T-helper 9 cell (primary cell): ENCODE measurements around the gene HSD17B12.
"Not testable (repeated sequence)": the region's sequence is repeated elsewhere in the genome, so short reads cannot be mapped to it uniquely, and the experiment has no call there.

Experiments
- DNase-seq: peaks from one replicate; pipeline ENCODE4 v3.0.0-alpha.2; 2020

HSD17B12 gene

DNA sequence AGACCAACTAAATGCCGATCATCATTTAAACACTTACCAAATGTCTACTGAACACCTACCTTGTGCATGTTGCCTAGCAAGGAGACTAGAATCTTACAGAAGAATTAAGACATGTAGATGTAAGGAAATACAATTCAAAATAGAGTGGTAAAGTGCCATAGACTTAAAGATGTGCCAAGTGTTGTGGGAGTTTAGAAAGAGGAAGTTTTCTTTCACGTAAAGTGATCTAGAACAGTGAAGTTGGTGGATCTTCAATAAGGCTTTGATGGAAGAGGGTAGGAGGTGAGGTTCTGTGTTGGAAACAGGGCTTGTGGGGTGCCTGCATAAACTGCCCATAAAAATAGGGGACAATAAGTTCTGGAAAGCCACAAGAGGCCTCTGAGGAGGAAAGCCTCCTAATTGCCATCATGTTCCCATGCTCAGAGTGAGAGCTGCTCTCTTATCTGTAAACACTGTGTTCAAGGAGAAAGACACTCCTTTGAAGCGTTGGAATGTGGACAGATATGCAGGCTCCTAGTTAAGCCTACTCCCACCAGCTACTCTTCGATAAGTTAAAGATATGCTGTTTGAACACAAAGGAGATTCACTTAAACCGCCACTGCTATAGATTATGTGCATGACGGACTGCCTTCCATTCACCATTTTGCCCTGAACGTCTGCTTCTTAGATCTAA lies 66.7 kb downstream of the HSD17B12 start:
- no peak for DNase-seq

DNA sequence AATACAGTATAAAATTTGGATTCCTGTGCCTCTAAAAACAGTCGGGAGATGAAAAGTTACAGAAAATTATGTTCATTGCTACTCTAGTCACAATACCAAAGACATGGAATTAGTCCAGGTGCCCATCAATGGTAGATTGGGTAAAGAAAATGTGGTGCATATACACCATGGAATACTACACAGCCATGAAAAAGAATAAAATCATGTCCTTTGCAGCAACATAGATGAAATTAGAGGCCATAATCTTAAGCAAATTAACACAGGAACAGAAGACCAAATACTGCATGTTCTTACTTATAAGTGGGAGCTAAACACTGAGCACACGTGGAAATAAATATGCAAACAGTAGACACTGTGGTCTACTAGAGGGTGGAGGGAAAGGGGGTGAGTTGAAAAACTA lies 67.6 kb downstream of the HSD17B12 start:
- DNase-seq, result no peak

DNA sequence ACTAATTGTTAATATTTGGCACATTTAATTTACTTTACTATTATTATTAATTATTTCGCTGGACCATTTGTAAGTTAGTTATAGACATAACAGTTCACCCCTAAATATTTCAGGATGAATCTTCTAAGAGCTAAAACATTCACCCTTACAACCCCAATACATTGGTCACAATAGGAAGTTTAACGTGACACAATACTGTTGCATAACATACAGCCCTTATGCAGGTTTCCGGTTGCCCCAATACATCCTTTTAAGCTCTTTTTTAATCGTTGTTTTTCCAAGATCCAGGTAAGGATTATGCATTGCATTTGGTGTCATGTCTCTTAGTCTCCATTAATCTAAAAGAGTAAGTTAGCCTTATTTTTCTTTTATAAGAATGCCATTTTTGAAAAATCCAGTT lies 71.2 kb downstream of the HSD17B12 start:
- no peak for DNase-seq

DNA sequence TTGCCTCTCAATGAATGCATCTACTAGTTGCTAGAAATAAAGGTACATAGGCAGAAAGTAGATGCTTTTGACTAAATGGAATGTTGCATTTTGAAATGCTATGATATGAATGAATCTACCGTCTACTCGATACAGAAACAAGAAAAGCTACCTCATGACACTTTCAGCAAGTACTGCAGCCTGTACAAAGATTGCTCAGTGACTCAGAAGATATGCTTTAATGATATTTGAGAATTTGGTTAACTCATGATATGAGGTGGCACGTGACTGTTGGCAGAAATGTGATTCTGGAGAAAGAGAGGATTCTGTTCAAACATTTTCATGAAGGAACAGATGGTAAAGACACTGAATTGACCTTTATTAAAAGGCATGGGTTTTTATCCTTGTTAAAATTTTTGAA lies 76.0 kb downstream of the HSD17B12 start:
- DNase-seq, result no peak

DNA sequence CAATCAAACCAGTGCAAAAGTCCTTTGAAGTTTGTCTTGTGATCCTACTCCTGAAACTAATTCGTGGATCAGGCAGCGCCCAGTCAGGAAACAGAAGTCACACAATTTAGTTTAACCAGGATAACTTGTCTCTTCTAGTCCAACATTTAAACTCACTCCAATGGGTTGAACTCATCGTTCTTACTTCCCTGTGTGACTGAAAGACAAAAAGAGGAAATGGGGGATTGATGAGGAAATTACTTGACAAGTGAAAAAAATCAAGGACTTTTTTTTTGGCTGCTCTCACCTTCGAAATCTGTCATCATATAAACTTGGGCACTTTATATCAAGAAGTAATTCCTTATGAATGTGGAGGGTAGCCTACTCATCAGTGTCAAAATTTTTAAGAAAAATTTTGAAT lies 78.4 kb downstream of the HSD17B12 start:
- DNase-seq, result no peak

DNA sequence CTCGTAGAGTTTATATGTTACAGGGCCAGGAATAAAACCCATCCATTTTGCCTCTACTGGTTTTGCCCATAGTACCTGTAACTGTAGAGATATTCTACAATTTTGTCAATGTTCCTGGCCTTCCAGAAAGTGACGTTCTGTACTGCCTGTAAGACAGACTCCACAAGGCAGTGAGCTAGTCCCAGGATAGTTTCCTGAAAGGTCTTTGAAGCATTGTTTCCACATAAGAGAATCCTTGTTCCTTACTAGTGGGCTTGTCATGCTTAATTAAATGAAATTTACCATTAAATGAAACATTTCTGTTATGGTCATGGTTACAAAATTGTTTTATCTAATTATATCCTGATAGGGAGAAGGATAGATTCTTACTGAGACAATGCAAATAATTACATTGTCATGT lies 80.4 kb downstream of the HSD17B12 start:
- DNase-seq, result no peak

DNA sequence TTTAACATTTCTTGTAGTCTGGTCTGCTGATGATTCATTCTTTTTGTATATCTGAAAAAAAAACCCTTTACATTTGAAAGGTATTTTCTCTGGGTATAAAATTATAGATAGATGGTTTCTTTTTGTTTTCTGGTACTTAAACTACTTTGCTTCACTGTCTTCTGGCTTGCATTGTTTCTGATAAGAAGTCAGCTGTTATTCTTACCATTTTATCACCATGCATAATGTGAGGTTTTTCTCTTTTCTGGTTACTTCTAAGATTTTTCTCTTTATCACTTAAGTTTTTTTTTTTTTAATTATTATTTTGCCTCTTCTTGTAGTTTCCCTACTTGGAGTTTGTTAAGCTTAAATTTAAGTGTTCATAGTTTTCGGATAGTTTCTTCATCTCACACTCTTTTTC lies 84.7 kb downstream of the HSD17B12 start:
- DNase-seq, result no peak

DNA sequence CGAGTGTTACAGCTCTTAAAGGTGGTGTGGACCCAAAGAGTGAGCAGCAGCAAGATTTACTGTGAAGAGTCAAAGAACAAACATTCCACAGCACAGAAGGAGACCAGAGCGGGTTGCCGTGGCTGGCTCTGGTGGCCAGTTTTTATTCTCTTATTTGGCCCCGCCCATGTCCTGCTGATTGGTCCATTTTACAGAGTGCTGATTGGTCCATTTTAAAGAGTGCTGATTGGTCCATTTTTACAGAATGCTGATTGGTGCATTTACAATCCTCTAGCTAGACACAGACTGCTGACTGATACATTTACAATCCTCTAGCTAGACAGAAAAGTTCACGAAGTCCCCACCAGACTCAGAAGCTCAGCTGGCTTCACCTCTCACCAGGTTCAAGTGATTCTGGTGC lies 88.1 kb downstream of the HSD17B12 start:
- DNase-seq, result not testable (repeated sequence)

DNA sequence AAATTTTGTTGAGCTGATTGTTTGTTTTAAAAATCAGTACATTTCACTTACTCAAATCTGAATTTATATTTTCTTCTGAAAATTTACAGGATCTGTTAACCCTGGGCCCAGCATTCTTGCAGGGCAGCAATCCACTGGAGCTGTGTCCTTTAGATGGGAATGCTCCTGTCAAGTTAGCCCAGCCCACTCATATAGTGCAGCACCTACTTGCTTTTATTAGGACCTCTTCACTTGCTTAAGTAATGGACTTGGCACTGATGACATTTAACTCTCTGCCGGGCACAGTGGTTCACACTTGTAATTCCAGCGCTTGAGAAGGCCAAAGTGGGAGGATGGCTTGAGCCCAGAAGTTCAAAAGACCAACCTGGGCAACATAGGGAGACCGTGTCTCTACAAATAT lies 89.6 kb downstream of the HSD17B12 start:
- DNase-seq, result no peak

DNA sequence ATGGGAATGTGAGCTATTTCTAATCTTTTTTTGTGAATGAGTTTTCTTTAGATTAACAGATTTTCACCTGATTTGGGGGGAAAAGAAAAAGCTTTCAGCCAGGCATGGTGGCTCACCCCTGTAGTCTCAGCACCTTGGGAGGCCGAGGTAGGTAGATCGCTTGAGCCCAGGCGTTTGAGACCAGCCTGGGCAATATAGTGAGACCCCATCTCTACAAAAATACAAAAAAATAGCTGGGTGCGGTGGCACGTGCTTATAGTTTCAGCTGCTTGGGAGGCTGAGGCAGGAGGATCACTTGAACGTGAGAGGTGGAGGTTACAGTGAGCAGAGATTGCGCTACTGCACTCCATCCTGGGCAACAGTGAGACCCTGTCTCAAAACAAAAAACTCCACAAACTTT lies 92.2 kb downstream of the HSD17B12 start:
- no peak for DNase-seq

DNA sequence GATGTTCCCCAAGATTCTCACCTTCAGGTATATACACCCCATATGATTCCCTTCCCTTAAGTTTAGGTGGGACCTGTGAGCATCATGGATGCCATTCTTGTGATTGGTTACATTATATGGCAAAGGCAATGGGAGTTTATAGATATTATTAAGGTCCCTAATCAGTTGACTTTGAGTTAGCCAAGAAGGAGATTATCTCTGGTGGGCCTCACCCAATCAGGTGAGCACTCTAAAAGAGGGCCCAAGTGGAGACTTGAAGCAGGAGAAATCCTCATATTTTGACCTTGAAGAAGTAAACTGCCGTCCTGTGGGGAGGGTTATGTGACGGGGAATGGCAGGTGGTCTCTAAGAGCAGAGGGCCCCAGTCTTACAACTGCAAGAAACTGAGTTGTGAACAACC lies 94.2 kb downstream of the HSD17B12 start:
- no peak for DNase-seq

DNA sequence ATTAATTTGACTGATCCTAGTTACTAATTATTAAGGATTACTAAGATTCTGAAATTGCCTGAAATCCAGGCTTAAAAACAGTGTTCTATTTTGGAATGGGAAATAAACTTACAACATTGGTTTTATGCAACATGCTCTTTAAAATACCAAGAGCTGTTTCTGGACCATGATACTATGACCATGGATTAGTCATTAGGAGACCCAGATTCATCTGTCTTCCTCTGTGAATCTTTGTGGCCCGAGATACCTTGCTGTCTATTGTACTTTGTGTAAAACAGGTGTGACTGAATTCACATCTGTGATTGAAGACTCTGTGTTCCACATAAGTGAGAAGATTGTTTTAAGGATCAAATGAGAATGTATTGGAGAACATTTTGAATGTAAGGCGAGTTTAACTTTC lies 98.8 kb downstream of the HSD17B12 start:
- DNase-seq, result no peak

DNA sequence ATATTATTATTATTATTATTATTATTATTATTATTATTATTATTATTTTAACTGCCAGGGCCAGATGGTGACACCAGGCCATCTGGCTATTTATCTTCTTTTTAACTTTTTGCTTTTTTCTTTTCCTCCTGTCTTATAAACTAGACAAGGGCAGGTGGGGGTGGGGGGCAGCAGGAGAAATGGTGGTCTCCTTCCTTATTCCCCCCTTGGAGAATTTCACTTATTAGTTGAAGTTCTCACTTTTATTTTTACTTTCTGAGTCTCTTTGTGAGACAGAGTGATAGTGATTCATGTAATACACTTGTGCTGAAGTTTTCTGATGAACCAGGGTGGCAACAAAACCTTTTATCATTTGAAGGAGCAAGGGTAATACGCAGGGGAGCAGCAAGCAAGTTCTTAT lies 103.8 kb downstream of the HSD17B12 start:
- no peak for DNase-seq

DNA sequence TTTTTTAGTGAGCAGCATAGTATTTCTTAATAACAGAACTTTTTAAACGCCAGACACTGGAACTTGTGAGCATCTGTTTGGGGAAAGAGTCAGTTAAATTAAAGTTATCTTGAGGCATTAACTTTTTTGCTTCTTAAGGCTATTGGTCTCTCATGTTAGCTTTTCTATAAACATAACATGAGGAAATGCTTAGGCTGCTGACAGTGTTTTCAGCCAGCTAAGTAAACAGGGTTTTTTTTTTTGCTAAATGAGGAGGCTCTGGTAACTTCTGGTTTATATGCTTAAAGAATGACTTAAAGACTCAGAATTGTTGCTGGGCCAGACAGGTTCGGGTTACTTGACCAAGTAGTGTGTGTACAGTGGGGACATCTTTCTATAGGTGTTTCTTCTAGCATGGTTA lies 104.3 kb downstream of the HSD17B12 start:
- no peak for DNase-seq

DNA sequence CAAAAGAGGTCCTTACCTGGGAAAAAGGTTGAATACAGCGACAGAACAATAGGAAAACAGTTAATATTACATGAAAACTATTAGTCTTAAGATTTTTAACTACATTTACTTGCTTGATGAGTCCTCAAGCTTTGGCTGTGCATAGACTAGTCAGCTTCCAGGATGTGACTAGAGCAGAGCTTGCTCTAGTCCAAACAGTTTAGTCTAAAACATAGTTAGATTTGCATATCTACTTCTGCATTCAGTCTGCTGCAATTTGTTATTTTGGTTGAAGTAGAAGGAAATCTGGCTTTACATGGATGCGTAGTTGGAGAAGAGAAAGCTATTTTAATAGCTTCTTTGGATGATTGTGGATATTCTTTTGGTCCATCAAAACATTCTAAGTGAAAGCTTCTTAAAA lies 104.8 kb downstream of the HSD17B12 start:
- DNase-seq, result no peak

DNA sequence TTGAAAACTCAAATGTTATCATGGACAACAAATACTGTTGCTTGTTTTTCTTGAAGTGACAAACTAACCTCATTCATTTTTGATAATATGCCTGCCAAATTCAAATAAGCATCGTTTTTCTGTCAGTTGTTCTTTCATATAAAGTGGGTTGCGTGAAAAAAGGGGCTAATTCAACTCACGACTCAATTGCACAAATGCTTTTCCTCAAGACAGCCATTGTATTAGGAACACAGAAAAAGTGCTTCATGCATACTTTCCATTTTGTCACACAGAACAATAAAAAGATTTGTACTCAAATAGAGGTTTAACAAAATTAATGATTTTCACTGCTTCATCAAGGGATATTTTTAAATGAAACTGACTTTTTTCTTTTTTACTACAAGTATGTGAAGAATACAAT lies 105.5 kb downstream of the HSD17B12 start:
- DNase-seq, result no peak

DNA sequence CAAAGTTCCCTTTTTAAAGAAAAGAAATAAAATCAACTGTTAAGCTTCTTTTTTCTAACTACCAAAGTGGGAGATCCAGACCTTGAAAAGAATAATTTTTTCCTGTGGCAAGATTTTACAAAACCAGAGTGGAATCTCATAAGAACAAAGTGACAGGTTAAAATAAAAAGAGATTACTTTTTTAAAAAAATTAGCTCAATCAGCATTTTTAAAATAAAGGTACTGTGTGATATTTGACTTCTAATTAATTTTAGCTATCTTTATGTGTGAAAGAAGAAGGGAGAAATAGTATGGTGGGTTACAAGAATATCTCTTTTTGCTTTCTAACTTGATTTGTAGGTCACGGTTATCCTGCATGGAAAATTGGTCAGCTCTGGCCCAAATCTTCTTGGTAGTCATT lies 107.3 kb downstream of the HSD17B12 start:
- no peak for DNase-seq

DNA sequence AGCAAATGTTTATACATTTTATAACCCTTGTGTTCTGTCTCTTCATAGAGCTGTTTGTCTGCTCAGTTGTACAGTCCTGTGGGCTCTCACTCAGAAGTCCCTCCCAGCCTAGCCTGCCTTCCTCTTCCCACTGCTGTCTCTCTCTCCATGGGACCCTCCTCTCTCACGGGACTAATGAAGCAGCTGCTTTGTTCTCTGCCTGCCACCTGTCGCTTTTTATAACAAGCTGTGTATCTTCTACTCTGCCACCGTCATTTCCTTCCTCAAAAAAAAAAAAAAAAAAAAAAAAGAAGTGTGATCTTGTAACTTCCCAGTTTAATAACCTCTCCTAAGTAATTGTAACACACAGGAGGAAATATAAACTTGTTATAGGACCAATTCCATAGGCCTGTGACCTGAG lies 107.9 kb downstream of the HSD17B12 start:
- no peak for DNase-seq

DNA sequence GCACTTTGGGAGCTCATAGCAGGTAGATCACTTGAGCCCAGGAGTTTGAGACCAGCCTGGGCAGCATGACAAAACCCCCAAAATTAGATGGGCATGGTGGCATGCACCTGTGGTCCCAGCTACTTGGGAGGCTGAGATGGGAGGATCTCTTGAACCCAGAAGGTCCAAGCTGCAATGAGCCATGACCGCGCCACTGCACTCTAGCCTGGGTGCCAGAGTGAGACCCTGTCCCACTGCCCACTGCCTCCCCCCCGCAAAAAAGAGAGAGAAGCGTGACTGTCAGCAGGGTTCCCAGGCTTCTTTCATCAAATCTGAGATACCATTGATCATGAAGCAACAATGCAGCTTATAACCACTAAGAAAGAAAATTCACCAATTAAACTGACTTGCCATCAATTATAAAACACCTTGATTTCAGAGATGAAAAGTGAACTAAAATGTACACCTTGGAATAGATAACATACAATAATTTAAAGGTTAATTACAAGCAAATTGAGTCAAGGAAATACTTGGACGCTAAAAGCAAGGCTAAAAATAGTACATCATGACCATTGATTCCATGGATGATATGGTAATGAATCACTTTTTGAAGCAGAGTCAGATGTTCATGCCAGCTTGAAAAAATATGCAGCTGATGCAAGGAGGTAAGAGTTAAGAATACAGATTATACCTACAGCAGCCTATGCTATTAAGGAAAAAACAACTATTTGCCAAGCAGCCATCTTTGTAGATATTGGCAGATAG lies 109.3 kb downstream of the HSD17B12 start:
- no peak for DNase-seq

DNA sequence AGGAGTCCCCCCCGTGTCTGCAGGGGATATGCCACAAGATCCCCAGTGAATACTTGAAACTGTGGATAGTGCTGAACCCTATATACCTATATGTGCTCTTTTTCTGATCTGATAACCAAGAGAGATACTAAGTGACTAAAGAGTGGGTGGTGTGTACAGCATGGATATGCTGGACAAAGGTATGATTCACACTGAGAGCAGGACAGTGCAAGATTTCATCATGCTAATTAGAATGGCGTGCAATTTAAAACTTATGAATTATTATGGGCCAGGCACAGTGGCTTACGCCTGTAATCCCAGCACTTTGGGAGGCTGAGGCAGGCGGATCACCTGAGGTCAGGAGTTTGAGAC lies 109.9 kb downstream of the HSD17B12 start:
- DNase-seq, result no peak

DNA sequence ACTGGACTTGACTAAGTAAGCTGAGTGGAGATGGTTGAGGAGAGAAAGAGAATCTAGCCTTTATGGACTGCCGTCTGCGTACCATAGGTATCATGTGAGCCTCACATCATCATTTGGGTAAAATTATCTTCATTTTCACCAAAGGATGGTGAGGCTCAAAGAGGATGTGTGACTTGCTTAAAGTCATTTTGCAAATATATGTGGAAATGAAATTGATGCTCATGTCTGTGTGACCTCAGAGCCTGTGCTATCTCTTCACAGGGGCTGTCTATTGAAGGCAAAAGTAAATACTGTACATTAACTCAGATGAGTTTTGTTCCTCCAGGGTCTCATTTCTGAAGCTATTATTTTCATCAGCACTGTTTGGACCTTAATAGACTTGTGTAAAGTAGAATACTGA lies 116.8 kb downstream of the HSD17B12 start:
- DNase-seq, result no peak

DNA sequence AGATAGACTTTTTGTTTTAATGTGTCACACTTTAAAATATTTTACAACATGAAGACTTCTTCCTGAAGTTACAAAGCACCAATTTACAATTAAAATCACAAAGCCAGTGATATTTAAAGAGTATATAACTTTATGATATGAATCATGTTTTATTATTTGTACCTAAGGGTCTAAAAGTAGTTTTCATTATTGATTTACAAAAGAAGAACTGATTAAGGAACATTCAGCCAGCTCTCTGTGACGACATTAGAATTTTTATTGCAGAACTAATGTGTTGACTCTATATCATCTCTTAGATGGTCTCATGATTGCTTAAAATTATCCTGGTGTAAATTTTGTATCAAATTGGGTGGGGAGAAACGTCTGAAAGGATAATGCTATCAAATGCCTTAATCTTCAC lies 117.3 kb downstream of the HSD17B12 start:
- DNase-seq, result no peak

DNA sequence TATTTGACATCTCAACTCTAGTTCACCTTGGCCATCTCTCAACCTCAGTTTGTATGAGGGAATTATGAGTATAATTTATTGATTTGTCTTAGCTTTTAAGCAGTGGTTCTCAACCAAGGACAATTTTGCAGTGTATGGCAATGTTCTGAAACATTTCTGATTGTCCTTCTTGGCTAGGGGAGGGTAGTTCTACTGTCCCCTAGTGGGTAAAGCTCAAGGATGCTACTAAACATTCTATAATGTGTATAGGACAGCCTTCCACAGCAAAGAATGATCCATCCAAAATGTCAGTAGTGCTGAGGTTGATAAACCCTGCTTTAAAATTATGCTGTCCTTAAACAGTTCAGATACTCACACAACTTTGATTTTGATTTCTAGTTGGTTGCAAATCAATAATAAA lies 122.0 kb downstream of the HSD17B12 start:
- DNase-seq, result no peak

DNA sequence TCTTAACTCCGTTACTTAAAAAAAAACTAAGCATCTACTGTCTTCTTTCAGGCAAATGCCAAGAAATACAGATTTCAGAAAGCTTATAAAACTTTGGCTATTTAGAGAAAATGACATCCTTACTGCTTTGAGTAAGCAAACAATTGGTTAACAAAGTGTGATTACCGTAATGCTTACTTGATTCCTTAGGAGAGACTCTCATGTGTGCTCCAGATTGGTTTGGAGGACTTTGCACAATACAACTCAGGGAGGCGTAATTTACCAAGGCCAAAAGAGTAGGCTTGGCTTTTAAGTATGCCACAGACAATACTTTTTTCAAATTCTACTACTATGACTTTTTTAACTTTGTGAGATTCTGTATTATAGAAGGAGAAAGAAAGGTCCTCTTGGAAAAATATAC lies 123.2 kb downstream of the HSD17B12 start:
- DNase-seq, result no peak

DNA sequence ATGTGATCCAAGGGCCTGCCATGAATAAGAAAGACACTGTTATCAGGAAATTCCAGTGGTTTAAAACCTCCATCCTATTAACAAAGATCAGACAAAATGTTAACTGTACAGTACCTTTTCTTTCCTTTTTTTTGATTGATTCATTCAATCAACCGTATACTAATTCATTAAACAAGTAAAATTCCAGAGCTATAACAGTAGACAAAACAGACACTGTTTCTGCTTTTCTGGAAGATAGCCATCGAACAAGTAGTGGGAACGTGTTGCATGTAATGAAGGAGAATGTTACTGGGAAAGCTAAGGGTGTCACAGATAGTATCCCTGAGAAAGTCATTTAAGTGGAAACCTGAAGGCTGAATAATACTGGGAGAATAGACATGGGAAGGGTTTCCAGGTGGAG lies 126.4 kb downstream of the HSD17B12 start:
- no peak for DNase-seq
